ENCODE data around the gene PIK3R6.
"Not testable (repeated sequence)": the region's sequence is repeated elsewhere in the genome, so short reads cannot be mapped to it uniquely, and the experiment has no call there.

Gene PIK3R6

GRCh38 chr17:8828517-8828875 lies 39.0 kb downstream of the PIK3R6 start:
- no peak for DNase-seq (ENCODE audit: low read depth in 3 of 3)

GRCh38 chr17:8826808-8827435 lies 40.6 kb downstream of the PIK3R6 start:
- no peak for DNase-seq (ENCODE audit: low read depth in 3 of 3)

GRCh38 chr17:8825802-8826201 lies 41.7 kb downstream of the PIK3R6 start:
- no peak for DNase-seq (ENCODE audit: low read depth in 3 of 3)

- no peak for DNase-seq (ENCODE audit: low read depth in 3 of 3)
These were observed 44.2 kb downstream of the PIK3R6 start for GRCh38 chr17:8823279-8823678.

- no peak for DNase-seq (ENCODE audit: low read depth in 3 of 3)
These were observed 45.0 kb downstream of the PIK3R6 start for GRCh38 chr17:8822401-8823035.

GRCh38 chr17:8821446-8822105 lies 45.9 kb downstream of the PIK3R6 start:
- no peak for DNase-seq (ENCODE audit: low read depth in 3 of 3)

DNA sequence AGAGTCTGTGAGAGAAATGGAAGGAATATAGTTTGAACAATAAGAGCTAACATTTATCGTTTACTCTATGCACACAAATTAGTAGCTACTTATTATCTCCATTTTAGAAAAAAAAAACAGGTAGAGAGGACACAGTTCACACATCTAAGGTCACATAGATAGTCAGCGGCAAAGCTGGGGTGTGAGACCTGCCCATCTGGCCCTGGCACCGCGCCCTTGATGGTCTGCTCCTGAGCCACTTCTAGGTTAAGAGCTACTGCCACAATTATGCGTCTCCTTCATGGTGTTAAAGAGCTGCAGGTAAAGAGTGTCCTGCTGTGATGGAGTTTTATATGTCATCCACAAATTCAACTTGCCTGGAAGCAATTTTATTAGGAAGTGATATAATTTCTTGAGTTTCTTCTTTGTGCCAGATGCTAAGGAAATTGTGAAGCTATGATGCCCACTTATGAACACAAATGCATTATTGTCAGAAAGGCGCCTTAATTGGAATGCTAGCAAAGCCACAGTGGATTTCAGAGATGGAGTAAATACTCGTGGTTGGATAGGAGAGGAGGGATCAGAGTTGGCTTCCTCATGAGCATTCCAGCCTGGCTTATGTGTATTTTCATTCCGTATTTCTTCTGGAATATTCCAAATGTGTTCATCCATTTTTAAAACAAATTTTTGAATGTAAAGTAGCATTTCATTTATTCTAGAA lies 47.0 kb downstream of the PIK3R6 start:
- no peak for DNase-seq (ENCODE audit: low read depth in 3 of 3)

GRCh38 chr17:8818654-8819330 lies 48.7 kb downstream of the PIK3R6 start:
- DNase-seq (ENCODE audit: low read depth in 3 of 3), result no peak

DNA sequence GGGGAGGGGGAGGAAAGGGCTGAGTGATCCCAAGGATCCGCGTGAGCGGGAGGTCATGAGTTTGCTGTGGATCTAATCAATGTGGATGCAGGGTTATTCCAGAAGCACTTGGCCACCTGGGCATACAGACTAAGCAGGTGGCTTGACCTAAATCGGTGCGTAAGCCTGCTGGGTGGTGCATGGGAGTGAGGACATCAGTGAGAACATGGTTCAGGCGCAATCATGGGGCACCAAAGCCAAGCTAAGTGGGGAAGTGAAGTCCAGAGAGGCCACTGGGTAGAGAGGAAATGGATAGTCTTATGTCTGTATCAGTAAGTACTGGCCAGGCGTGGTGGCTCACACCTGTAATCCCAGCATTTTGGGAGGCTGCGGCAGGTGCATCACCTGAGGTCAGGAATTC lies 49.4 kb downstream of the PIK3R6 start:
- DNase-seq (ENCODE audit: low read depth in 3 of 3), result no peak

DNA sequence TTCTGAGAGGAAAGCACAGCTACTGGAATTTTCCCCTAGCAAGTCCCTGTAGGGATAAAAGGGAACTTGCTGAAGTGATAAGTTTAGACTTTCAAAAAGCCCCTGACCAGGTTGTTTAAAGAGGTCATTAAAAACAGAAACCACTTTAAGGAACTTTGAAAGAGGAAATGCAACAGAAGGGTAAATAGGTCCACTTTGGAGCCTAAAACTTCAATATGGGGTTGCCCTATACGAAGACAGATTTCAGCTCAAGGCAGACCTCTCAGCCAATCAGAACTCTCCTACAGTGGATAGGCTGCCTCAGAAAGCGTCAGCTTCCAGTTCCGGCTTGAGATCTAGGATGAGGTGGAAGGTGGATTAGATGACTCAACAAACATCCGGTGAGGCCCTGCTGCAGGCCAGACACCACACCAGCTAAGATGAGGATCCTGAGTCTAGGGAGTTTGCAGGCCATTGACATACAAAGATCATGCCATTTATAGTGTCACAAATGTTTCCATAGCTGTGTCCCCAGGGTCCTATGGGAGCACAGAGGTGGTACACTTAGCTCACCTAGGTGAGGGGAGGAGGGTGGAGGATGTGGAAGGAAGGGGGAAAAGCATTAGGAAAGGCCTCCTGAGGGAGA lies 60.4 kb downstream of the PIK3R6 start:
- no peak for DNase-seq (ENCODE audit: low read depth in 3 of 3)

DNA sequence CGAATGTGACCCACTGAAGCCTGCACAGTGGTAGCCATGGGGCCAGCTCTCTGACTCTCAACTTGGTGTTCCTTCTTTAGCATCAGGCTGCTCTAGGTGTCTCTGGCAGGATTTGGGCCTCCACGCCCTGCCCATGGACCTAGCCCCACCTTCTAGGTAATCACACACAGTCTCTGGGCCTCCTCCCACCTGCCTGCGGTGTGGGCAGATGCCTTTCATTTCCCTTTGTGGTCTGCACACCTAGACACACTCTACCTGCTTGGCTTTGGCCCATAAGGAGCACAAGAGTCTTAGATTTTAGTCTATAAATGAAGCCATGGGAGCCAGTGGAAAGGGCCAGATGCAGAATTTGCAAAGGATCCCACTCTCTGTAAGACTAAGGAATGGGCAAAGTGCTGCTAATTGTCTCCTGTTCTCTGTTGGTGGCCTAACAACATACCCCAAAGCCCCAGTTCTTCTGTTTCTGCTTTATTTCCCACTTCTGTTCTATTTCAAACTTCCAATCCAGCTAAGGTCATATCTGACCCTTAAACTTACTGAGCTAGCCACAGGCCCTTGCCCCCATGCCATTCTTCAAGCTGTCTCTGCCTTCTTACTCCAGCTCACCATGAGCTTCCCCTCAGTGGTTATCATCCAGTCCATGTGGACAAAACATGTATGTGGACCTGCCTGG lies 61.1 kb downstream of the PIK3R6 start:
- no peak for DNase-seq (ENCODE audit: low read depth in 3 of 3)

DNA sequence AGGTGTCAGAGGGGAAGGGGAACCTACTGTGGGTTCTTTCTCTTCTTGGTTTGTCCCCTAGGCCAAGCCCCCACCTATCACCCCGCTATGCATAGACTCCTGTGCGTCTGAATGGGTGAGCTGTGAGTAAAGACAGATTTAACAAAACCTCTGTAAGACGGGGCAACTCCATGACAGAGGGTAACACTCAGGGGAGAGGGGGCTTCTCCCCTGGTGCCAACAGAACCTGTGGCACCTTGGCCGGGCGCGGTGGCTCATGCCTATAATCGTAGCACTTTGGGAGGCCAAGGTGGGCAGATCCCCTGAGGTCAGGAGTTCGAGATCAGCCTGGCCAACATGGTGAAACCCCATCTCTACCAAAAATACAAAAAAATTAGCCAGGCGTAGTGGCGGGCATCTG lies 62.1 kb downstream of the PIK3R6 start:
- not testable (repeated sequence) for DNase-seq (ENCODE audit: low read depth in 3 of 3)

DNA sequence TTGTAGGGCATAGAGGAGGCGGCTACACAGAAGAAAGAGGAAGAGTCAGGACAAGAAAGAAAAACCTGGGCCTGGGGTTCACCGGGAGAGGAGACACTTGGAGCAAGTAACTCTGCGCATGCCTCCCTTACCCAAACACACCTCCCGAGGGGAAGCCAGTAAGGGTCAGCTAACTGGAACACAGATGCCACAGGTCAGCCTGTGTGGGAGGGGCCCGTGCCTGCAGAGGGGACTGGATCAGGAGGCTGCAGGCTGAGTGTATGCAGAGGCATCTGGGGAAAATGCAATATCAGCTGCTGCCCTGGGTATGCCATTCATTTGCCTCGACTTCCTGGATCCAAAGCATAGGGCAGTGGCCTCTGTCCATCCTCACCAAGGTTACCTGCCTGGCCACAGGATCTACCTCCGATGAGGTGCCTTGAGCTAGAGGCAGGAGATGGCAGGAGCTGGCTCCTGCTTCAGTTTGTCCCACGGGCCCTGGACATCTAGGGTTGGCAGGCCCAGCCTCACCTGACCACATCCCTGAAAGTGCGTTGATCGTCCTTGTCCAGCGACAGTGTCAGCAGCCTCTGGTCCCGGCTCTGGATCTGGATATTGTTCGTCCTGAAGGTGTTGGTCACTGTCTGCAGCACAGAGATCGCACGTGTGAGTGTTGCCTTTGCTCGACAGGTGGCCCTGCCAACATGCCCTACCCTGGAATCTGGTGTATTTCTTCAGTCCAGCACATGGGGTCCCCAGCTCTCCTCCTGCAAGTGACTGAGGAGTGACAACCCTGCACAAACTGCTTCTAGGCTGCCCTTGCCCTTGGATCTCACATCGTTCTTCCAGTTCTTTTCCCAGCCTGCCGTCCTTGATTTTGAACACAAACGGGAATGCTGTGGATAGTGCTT lies 63.7 kb downstream of the PIK3R6 start:
- DNase-seq (ENCODE audit: low read depth in 3 of 3), result no peak

DNA sequence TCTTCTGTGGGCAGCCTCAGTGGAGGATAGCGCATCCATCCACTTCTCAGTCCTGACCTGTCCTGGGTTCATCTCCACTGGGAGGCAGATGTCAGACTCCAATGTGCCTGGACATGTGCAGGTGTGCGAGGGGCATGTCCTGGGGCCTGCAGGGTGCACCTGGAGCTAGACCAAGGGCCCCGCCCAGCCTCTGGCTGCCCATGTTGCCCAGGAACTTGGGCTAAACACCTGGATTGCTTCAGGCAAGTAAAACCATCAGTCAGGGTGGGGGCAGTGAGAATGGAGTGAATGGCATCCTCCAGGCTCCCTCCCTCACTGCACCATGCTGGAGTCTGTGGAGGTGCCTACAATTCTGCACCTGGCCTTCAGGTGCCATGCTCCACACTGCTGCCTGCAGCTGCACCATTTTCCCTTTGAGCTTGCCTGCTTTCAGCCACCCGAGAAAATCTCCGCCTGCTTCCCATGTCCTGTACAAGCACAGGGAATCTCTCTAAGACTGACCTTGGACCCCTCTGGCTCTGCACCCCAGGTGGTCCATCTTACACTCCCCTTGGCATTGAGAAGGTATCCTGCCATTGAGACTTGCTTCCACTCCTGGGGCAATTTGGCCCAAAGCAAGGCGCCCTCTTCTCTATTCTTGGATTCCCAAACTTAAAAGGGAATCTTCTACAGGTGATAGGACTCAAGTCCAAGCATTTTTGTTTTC lies 66.2 kb downstream of the PIK3R6 start:
- no peak for DNase-seq (ENCODE audit: low read depth in 3 of 3)

- DNase-seq (ENCODE audit: low read depth in 3 of 3), result no peak
These were observed 66.8 kb downstream of the PIK3R6 start for GRCh38 chr17:8800656-8801055.

- no peak for DNase-seq (ENCODE audit: low read depth in 3 of 3)
These were observed 67.8 kb downstream of the PIK3R6 start for GRCh38 chr17:8799570-8800212.

DNA sequence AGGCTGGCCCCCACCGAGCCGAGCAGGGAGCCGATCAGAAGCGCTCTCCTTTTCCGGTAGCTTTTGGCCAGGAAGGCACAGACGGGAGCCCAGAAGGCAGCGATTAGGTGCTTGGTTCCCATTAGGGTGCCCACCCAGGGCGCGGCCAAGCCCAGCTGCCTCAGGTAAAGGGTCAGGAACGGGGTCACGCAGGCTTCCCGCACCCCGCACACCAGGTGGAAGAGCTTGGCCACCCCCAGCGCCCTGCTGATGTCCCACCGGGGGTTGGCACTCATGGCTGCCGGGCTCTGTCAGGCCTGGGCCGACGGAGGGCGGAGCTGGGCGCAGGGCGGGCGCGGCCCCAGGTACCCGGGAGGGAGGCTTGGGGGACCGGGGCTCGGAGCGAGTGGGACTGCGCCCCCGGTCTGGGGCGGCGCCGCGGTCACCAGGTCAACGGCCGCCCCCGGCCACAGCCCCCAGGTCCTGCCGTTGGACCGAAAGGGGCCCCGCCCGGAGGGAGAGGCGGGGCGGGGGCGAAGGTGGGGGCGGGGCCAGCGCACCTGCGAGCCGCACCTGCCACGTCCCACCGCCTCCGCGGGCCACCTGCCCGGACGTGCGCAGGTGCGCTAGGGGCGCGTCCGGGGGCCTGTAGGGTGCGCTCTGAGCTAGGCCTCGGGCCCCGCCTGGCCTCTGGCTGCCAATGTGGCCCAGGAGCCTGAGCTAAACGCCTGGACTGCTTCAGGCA lies 68.5 kb downstream of the PIK3R6 start, which contains the start of gene MFSD6L:
Gene MFSD6L (minus strand): TSS at position 520 of the 724 bp plus-strand sequence. CDS start 245 bp downstream, at position 275.
- DNase-seq (ENCODE audit: low read depth in 3 of 3), result no peak

DNA sequence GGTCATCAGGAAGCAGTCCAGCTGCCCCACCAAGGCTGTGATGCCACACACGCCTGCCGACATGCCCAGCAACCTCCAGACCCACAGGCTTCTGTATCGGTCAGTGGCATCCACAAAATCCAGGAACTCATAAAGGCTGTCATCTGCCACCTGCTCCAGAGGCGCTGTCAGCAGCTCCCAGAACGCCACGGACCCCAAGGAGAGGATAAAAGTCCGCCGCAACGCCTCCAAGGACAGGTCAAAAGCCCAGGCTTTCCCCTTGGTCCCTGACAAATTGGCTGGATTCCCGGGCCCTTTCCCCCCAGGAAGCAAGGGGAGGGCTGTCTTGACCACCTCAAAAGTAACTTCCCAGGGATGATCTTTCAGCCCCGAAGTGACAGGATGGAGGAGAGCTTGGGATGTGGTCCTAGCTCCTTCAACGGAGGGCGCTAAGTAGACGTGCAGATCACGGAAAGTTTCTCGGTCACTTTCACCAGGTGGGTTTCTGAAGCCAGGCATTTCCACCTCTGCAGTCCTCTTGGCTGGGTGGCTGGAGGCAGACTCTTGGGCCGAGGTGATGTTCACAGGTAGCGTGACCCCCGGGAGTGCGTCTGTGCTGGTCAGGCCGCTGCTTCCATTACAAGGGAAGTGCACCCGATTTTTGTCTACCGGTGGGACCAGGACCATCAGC lies 69.2 kb downstream of the PIK3R6 start:
- no peak for DNase-seq (ENCODE audit: low read depth in 3 of 3)

Measured in stimulated activated CD4-positive, alpha-beta T cell treated with anti-CD3 and anti-CD28 coated beads, TNF-alpha, amount 100 ng/mL, for 4 hours (primary cell).